Gastrocnemius medialis (tissue), 4 donors: ENCODE results near the gene SPIRE1.

Experiments used
- CTCF ChIP-seq, 5 experiments: fragments of 450-650 bp in 3 of 5; fragments of 200-600 bp in 2 of 5; sonication (generic) in 2 of 5; IDR thresholded peaks in 4 of 5; conservative IDR thresholded peaks in 1 of 5; 1 replicate in 4 of 5; 2 replicates in 1 of 5; pipeline ENCODE4 v1.5.1; 2016 to 2019; ENCODE audit warnings: antibody characterized with exemption in 5 of 5, mild to moderate bottlenecking in 3 of 5, moderate library complexity in 3 of 5
- POLR2A ChIP-seq, 2 donors: fragments of 450-650 bp; IDR thresholded peaks; one replicate each; pipeline ENCODE4 v1.6.1; 2017; ENCODE audit warnings: antibody characterized with exemption in 2 of 2, mild to moderate bottlenecking in 2 of 2, moderate library complexity in 2 of 2

- TF ChIP-seq CTCF (IDR thresholded peaks at IDR 0.05 in 4 of 5, conservative IDR thresholded peaks at IDR 0.05 in 1 of 5), result no peak
- TF ChIP-seq POLR2A (IDR thresholded peaks at IDR 0.05), result no peak
These were observed 93.5 kb downstream of the SPIRE1 start for GRCh38 chr18:12564378-12564777.
